GM12878 (cell line): Measurements from ENCODE around the gene C19orf44. TPM values are rescaled to one million over a fixed set of nuclear protein-coding genes. Genes with fewer than 3 reads are reported as not detected.

Experiments used
- ATAC-seq: fragments of 200-7000 bp; cut with Tn5 transposase; 3 replicates; pipeline ENCODE4 v1.9.1; 2020; ENCODE audit warnings: mild to moderate bottlenecking, moderate library complexity
- BruUV-seq: library from RNA; stranded (reverse); fragments of 400-500 nt; replicated peaks from 2 replicates; lab custom pipeline; 2021; lab: Mats Ljungman, UMichigan
- CTCF ChIA-PET: fragments of 300-600 bp; sonication (Branson Sonifier 250); formaldehyde crosslinking; extraction: SDS; loops from one replicate; lab custom pipeline; 2021; ENCODE audit warnings: inconsistent platforms; lab: Yijun Ruan, JAX
- POLR2A ChIA-PET: fragments of 350-600 bp; formaldehyde crosslinking; extraction: SDS; loops from one replicate; lab custom pipeline; 2021; ENCODE audit warnings: inconsistent platforms; lab: Charles Lee
- RAD21 ChIA-PET: fragments of 300-600 bp; sonication (Branson Sonifier 250); formaldehyde crosslinking; loops from one replicate; lab custom pipeline; 2023; ENCODE audit warnings: antibody characterized with exemption; ENCODE audit not compliant: unreplicated experiment; lab: Charles Lee
- SMC1A ChIA-PET: fragments of 300-600 bp; sonication (Branson Sonifier 250); formaldehyde crosslinking; loops from one replicate; lab custom pipeline; 2023; ENCODE audit not compliant: unreplicated experiment, uncharacterized antibody; lab: Charles Lee
- DNase-seq: peaks from one replicate; pipeline ENCODE4 v3.0.0-alpha.2; 2011; ENCODE audit warnings: low read depth, low spot score
- FAIRE-seq: peaks from 3 replicates; lab custom pipeline; 2011; peaks lifted over from hg19 to GRCh38; lab: Jason Lieb, UNC
- H2AFZ ChIP-seq: 2 replicates; pipeline ENCODE4 v1.6.0; 2011; ENCODE audit warnings: low read depth, low read length, control low read depth; ENCODE audit not compliant: control insufficient read depth
- H3K27ac ChIP-seq: 2 replicates; pipeline ENCODE4 v1.5.1; 2011; ENCODE audit warnings: control low read depth; ENCODE audit not compliant: control insufficient read depth, insufficient read depth
- H3K27me3 ChIP-seq, 2 experiments: replicated peaks in 1 of 2; 2 replicates each; pipeline versions ENCODE4 v1.6.0 to v1.6.1; 2011; ENCODE audit warnings: low read length in 1 of 2; ENCODE audit not compliant: control insufficient read depth in 2 of 2, insufficient read depth in 2 of 2
- H3K36me3 ChIP-seq, 2 experiments: 2 replicates each; pipeline ENCODE4 v1.5.1; 2011; ENCODE audit warnings: low read length in 1 of 2; ENCODE audit not compliant: control insufficient read depth in 2 of 2, insufficient read depth in 2 of 2
- H3K4me1 ChIP-seq: 2 replicates; pipeline ENCODE4 v1.6.1; 2011; ENCODE audit warnings: mild to moderate bottlenecking, low read length, moderate library complexity, mixed read lengths; ENCODE audit not compliant: control insufficient read depth, insufficient read depth
- H3K4me2 ChIP-seq: 2 replicates; pipeline ENCODE4 v1.6.0; 2011; ENCODE audit warnings: control low read depth; ENCODE audit not compliant: control insufficient read depth, insufficient read depth
- H3K4me3 ChIP-seq: fragments of 200-600 bp; sonication (generic); 2 replicates; pipeline ENCODE4 v1.5.1; 2016
- H3K79me2 ChIP-seq: 2 replicates; pipeline ENCODE4 v1.6.0; 2011; ENCODE audit warnings: low read length; ENCODE audit not compliant: control insufficient read depth, insufficient read depth
- H3K9ac ChIP-seq: 2 replicates; pipeline ENCODE4 v1.8.0; 2011; ENCODE audit warnings: low read length, control low read depth, mixed read lengths; ENCODE audit not compliant: control insufficient read depth, insufficient read depth
- H3K9me3 ChIP-seq: replicated peaks from 3 replicates; pipeline ENCODE4 v1.5.1; 2011; ENCODE audit warnings: mild to moderate bottlenecking, low read length; ENCODE audit not compliant: control insufficient read depth, insufficient read depth
- H4K20me1 ChIP-seq: 2 replicates; pipeline ENCODE4 v1.6.0; 2011; ENCODE audit not compliant: control insufficient read depth, insufficient read depth
- ESRRA ChIP-seq: IDR thresholded peaks from 2 replicates; pipeline ENCODE4 v1.6.1; 2012; ENCODE audit warnings: mild to moderate bottlenecking, low read length, improper control_type of control experiment
- PML ChIP-seq: IDR thresholded peaks from 2 replicates; pipeline ENCODE4 v1.6.1; 2012; ENCODE audit warnings: low read length, inconsistent platforms
- RB1 ChIP-seq: fragments of 450-650 bp; formaldehyde crosslinking; IDR thresholded peaks from 2 replicates; pipeline ENCODE4 v1.6.1; 2017; ENCODE audit warnings: mild to moderate bottlenecking, borderline replicate concordance
- SMC3 ChIP-seq: IDR thresholded peaks from 2 replicates; pipeline ENCODE4 v1.6.1; 2011; ENCODE audit warnings: low read length, improper control_type of control experiment, borderline replicate concordance
- STAT1 ChIP-seq: fragments of 450-650 bp; conservative IDR thresholded peaks from 2 replicates; pipeline ENCODE4 v1.6.1; 2014; ENCODE audit warnings: antibody characterized with exemption, mild to moderate bottlenecking
- TCF12 ChIP-seq: IDR thresholded peaks from 2 replicates; pipeline ENCODE4 v1.6.1; 2011; ENCODE audit warnings: low read depth, mild to moderate bottlenecking, low read length
- ZNF24 ChIP-seq: fragments of 450-650 bp; IDR thresholded peaks from 2 replicates; pipeline ENCODE4 v1.6.1; 2017; ENCODE audit warnings: antibody characterized with exemption, mild to moderate bottlenecking
- ZNF592 ChIP-seq: fragments of 450-650 bp; IDR thresholded peaks from 2 replicates; pipeline ENCODE4 v1.6.1; 2017; ENCODE audit warnings: mild to moderate bottlenecking, moderate library complexity
- WGBS: methylation state at CpG from one replicate; pipeline ENCODE4 v1.1.6; 2016; ENCODE audit warnings: low lambda C conversion rate; ENCODE audit not compliant: insufficient replicate concordance, insufficient coverage; ENCODE audit errors: missing lambda C conversion rate; 5-methylcytosine and 5-hydroxymethylcytosine counted together
- in situ Hi-C: fragments of 300-500 bp; cut with MboI; formaldehyde crosslinking; loops from 9 replicates; pipeline ENCODE4 v1.14.3; 2018; ENCODE audit warnings: mixed read lengths
- intact Hi-C: fragments of 100-400 bp; cut with micrococcal nuclease; formaldehyde crosslinking; loops from one replicate; pipeline ENCODE4 v1.14.2; 2022; ENCODE audit not compliant: unreplicated experiment
- polyA plus RNA-seq, 11 experiments: library from polyadenylated mRNA; depleted of rRNA in 4 of 11; unstranded in 6 of 11; stranded (reverse) in 5 of 11; fragments of >200 nt; fragmentation: Nextera tagmentation in 4 of 11; fragmentation: Illumina TruSeq in 1 of 11; extraction: Ambion mirVana in 4 of 11; extraction: Trizol in 1 of 11; gene quantifications; 1 replicate in 1 of 11; 2 replicates in 10 of 11; pipeline versions ENCODE4 v1.2.1 to v1.2.3, GENCODE V29; 2011 to 2016; ENCODE audit warnings: inconsistent platforms in 2 of 11, missing spikeins in 2 of 11, low read depth in 1 of 11
- total RNA-seq, 4 experiments: library from RNA; depleted of rRNA in 3 of 4; stranded (reverse); fragments of >200 nt in 3 of 4; fragmentation: Illumina TruSeq in 1 of 4; extraction: Trizol in 1 of 4; gene quantifications; 2 replicates each; pipeline versions ENCODE4 v1.2.1 to v1.2.3, GENCODE V29; 2013 to 2021
- TF ChIP-seq, protein P1 (sequence below): fragments of 450-650 bp; IDR thresholded peaks from 2 replicates; pipeline ENCODE4 v1.6.1; 2017; ENCODE audit warnings: low read depth, mild to moderate bottlenecking, moderate library complexity

The C19orf44 gene
- total and polyA plus RNA-seq, 10 of the 15 experiments (the other 5 are each of a cell fraction or from before 2014, with no cell fraction given) = 0.26 to 5.2 (median 3.6) TPM

DNA sequence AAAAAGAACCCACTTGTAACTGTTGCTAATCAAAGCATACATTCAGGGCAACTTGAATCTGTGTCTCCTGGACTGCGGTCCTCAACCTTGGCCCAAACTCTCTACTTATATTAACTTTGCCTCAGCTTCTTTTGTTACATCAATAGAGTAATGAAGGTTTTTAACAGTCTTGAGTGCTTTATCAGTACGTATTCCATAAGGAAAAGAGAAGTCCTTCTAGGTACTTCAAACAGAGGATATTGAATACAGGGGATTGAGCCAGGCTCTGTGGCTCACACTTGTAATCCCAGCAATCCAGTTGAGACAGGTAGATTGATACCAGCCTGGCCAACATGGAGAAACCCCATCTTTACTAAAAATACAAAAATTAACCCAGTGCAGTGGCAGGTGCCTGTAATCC is 23.2 kb upstream of the C19orf44 start:
- ATAC-seq (no peak), FAIRE-seq (no peak), DNase-seq (no peak)
- no peak overlapping the region for H3K4me2 ChIP-seq
- SMC1A ChIA-PET = interaction anchor here (1.0 kb wide), 1 partner anchor 11 kb away, joined by 3 read pairs; no protein-coding TSS in a partner anchor
- H4K20me1 ChIP-seq = peaks cover 4% of the 10 kb centered on the region; the same call in 1 of the 2 replicates
- peaks cover 37% of the 10 kb centered on the region for H3K79me2 ChIP-seq
- H3K27ac ChIP-seq = no peak overlapping the region
- H2AFZ ChIP-seq = no peak overlapping the region
- POLR2A ChIA-PET = interaction anchor here (0.6 kb wide), 2 partner anchors 14 to 20 kb away, joined by 3 read pairs; no protein-coding TSS in a partner anchor
- WGBS = 96% methylated on average over 2 of the region's 2 CpGs
- no peaks in the 10 kb centered on the region; a peak in 1 of 4 replicates for H3K36me3 ChIP-seq
- CTCF ChIA-PET = interaction anchor here (0.7 kb wide), 1 partner anchor 12 kb away, joined by 3 read pairs; no protein-coding TSS in a partner anchor
- H3K27me3 ChIP-seq = no peaks in the 10 kb centered on the region
- peaks cover 8% of the 10 kb centered on the region; the same call in 1 of the 2 replicates for H3K4me1 ChIP-seq
- intact Hi-C loops (no loop called here), in situ Hi-C loops (no loop called here)
- RAD21 ChIA-PET = no interaction called here
- no peak overlapping the region for H3K9ac ChIP-seq
- no peak overlapping the region for H3K4me3 ChIP-seq
- no peaks in the 10 kb centered on the region; the same call in 2 of the 3 replicates for H3K9me3 ChIP-seq
- TF ChIP-seq STAT1 (no peak), TCF12 (no peak), RB1 (no peak)
- BruUV-seq = no TSS peak

DNA sequence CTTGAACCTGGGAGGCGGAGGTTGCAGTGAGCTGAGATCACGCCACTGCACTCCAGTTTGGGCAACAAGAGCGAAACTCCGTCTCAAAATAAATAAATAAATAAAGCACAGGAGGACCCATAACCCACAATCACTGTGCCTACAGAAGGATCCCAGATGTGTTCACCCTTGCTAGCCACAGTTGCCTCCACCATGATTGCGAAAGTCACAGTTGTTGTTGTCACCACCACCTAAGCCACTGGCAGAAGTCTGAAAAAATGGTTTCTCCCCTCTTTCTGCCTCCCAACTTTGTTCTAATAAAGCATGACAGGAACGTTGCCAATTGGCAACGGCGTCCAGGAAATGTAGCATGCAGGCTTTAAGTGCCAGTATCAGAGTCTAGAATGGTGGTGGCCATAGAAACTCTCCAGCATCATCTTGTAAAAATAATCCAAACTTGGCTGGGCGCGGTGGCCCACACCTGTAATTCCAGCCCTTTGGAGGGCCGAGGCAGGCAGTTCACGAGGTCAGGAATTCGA is 22.3 kb upstream of the C19orf44 start:
- Histone ChIP-seq H3K4me2 (no peak overlapping the region), H3K4me1 (peaks cover 8% of the 10 kb centered on the region; the same call in 1 of the 2 replicates), H4K20me1 (peaks cover 4% of the 10 kb centered on the region; the same call in 1 of the 2 replicates), H2AFZ (no peak overlapping the region), H3K9ac (no peak overlapping the region), H3K4me3 (no peak overlapping the region), H3K36me3 (no peaks in the 10 kb centered on the region; a peak in 1 of 4 replicates), H3K27ac (no peak overlapping the region), H3K79me2 (peaks cover 28% of the 10 kb centered on the region), H3K27me3 (no peaks in the 10 kb centered on the region), H3K9me3 (no peaks in the 10 kb centered on the region; the same call in 2 of the 3 replicates)
- in situ Hi-C loops = no loop called here
- ATAC-seq (no peak), FAIRE-seq (no peak), DNase-seq (no peak)
- ChIA-PET RAD21 (interaction anchor here (1.0 kb wide), 1 partner anchor 278 kb away, joined by 4 read pairs; no protein-coding TSS in a partner anchor), CTCF (no interaction called here), SMC1A (no interaction called here), POLR2A (interaction anchor here (0.7 kb wide), 1 partner anchor 365 kb away, joined by 3 read pairs; no protein-coding TSS in a partner anchor)
- TF ChIP-seq PML (no peak), ZNF24 (no peak), ESRRA (no peak), ZNF592 (no peak), SMC3 (no peak)
- TF ChIP-seq, protein P1, sequence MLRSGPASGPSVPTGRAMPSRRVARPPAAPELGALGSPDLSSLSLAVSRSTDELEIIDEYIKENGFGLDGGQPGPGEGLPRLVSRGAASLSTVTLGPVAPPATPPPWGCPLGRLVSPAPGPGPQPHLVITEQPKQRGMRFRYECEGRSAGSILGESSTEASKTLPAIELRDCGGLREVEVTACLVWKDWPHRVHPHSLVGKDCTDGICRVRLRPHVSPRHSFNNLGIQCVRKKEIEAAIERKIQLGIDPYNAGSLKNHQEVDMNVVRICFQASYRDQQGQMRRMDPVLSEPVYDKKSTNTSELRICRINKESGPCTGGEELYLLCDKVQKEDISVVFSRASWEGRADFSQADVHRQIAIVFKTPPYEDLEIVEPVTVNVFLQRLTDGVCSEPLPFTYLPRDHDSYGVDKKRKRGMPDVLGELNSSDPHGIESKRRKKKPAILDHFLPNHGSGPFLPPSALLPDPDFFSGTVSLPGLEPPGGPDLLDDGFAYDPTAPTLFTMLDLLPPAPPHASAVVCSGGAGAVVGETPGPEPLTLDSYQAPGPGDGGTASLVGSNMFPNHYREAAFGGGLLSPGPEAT = no peak
- WGBS = 70% methylated on average over 13 of the region's 13 CpGs
- BruUV-seq = no TSS peak
- intact Hi-C loops = no loop called here
